ENCODE measurements around the gene RAPGEF4. TPM values are rescaled to one million over a fixed set of nuclear protein-coding genes. Genes with fewer than 3 reads are reported as not detected.
A peak's percentile ranks its signal among the peaks of the same experiment; 100 is the strongest.

The RAPGEF4 gene
- total RNA-seq, 1 experiment from 2014 or later, result 2.2 TPM

GRCh38 chr2:172711110-172711509 lies 24.5 kb upstream of the RAPGEF4 start (continued):
- TF ChIP-seq HMGXB4 (CRISPR knock-in tag; IDR thresholded peaks at IDR 0.05), result no peak
- TF ChIP-seq ZNF317 (CRISPR knock-in tag; IDR thresholded peaks at IDR 0.05; ENCODE audit: borderline replicate concordance, low read depth), result no peak

GRCh38 chr2:172712251-172712650 lies 23.4 kb upstream of the RAPGEF4 start:
- Mint-ChIP-seq H3K36me3 (no peaks in the 10 kb centered on the region), H3K27me3 (ENCODE audit: low read depth) (no peaks in the 10 kb centered on the region), H3K4me1 (no peaks in the 10 kb centered on the region), H3K27ac (no peak overlapping the region), H3K9me3 (peaks cover 4% of the 10 kb centered on the region; the same call in 1 of the 2 replicates), H3K4me3 (no peak overlapping the region)
- CTCF ChIA-PET, result no interaction called here
- POLR2A ChIA-PET, result no interaction called here
- no peak for TF ChIP-seq ATF1 (CRISPR knock-in tag; IDR thresholded peaks at IDR 0.05)
- TF ChIP-seq SMAD3 (CRISPR knock-in tag; IDR thresholded peaks at IDR 0.05; ENCODE audit: borderline replicate concordance), result no peak
- TF ChIP-seq PRRX2 (CRISPR knock-in tag; IDR thresholded peaks at IDR 0.05), result no peak
- no peak for TF ChIP-seq FOXJ3 (CRISPR knock-in tag; IDR thresholded peaks at IDR 0.05; ENCODE audit: borderline replicate concordance)
- no peak for TF ChIP-seq ZSCAN18 (CRISPR knock-in tag; IDR thresholded peaks at IDR 0.05)
- no peak for TF ChIP-seq ERG (CRISPR knock-in tag; IDR thresholded peaks at IDR 0.05)
- no peak for TF ChIP-seq IRF1 (CRISPR knock-in tag; IDR thresholded peaks at IDR 0.05)
- TF ChIP-seq ZBTB21 (CRISPR knock-in tag; IDR thresholded peaks at IDR 0.05; ENCODE audit: borderline replicate concordance), result no peak
- TF ChIP-seq CREB1 (CRISPR knock-in tag; IDR thresholded peaks at IDR 0.05), result no peak
- no peak for TF ChIP-seq JUN (CRISPR knock-in tag; IDR thresholded peaks at IDR 0.05)
- no peak for TF ChIP-seq RORB (CRISPR knock-in tag; IDR thresholded peaks at IDR 0.05)
- no peak for TF ChIP-seq MAX (CRISPR knock-in tag; IDR thresholded peaks at IDR 0.05)
- no peak for TF ChIP-seq NFATC4 (CRISPR knock-in tag; IDR thresholded peaks at IDR 0.05)
- TF ChIP-seq ZNF232 (CRISPR knock-in tag; IDR thresholded peaks at IDR 0.05), result no peak
- no peak for TF ChIP-seq TEAD4 (CRISPR knock-in tag; IDR thresholded peaks at IDR 0.05)
- DNase-seq (ENCODE audit: low spot score) (no peak), ATAC-seq (no peak)

- POLR2A ChIA-PET, result interaction anchor here (0.7 kb wide), 1 partner anchor 286 kb away, joined by 3 read pairs; no protein-coding TSS in a partner anchor
- no peaks in the 10 kb centered on the region for H3K36me3 Mint-ChIP-seq
- no peak overlapping the region for H3K27ac Mint-ChIP-seq
- CTCF ChIA-PET, result no interaction called here
- ATAC-seq (peak; percentile 36; the same call in 1 of the 2 replicates), DNase-seq (ENCODE audit: low spot score) (no peak)
- H3K9me3 Mint-ChIP-seq, result peaks cover 4% of the 10 kb centered on the region; the same call in 1 of the 2 replicates
- no peak overlapping the region for H3K4me3 Mint-ChIP-seq
- H3K4me1 Mint-ChIP-seq, result no peaks in the 10 kb centered on the region
- no peaks in the 10 kb centered on the region for H3K27me3 Mint-ChIP-seq (ENCODE audit: low read depth)
- TF ChIP-seq NR3C1 (CRISPR knock-in tag; conservative IDR thresholded peaks at IDR 0.05; ENCODE audit: low read depth), result no peak
- TF ChIP-seq ELF4 (CRISPR knock-in tag; IDR thresholded peaks at IDR 0.05; ENCODE audit: low read depth), result no peak
- no peak for TF ChIP-seq ZNF263 (CRISPR knock-in tag; IDR thresholded peaks at IDR 0.05; ENCODE audit: low read depth)
- TF ChIP-seq TEAD4 (CRISPR knock-in tag; IDR thresholded peaks at IDR 0.05), result no peak
- no peak for TF ChIP-seq FOXP4 (CRISPR knock-in tag; IDR thresholded peaks at IDR 0.05)
- no peak for TF ChIP-seq NFYB (CRISPR knock-in tag; conservative IDR thresholded peaks at IDR 0.05; ENCODE audit: low read depth)
- no peak for TF ChIP-seq FOXK1 (CRISPR knock-in tag; IDR thresholded peaks at IDR 0.05)
Measured at GRCh38 chr2:172713365-172713875, 22.2 kb upstream of the RAPGEF4 start.
